GM12872 (cell line): ENCODE data around the gene SLCO3A1.

ENCODE experiments used
- TF ChIP-seq, protein P1 (sequence below): IDR thresholded peaks from 3 replicates; pipeline ENCODE4 v1.5.1; 2011; ENCODE audit warnings: low read depth, mild to moderate bottlenecking, low read length, moderate library complexity; ENCODE audit not compliant: insufficient read depth

The SLCO3A1 gene

DNA sequence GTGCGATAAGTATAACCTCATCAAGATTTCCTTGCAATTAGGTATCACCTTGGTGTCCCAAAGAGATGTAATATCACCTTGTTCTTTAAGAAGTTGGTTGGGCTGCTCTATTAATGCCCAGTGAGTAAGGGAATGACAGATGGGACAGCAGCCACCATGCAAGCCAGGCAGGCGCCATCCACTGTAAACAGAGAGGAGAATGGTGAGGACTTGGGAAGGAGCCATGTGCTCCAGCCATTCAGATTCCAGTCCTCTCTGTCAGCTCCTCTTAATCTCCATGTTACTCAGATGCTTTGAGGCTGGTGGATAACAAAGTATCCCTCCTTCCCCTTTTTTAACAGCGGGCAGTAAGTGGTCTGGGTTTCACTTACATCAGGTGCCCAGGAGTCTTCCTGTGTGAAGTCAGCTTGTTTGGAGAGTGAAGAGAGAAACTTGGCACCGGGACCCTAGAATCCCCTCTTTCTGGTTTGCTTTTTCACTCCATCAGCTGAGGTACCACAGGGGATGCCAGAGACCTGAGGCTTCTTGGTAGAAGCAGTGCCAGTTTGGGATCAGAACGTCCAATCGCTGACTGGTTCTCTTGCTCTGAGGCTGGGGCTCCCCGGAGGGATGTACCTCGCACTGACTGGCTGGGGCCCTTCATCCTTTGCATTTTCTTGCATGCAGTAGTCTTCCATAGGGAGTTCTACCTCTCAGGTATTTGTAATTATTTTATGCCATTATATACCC, 29.5 kb downstream of the SLCO3A1 start:
- TF ChIP-seq, protein P1, sequence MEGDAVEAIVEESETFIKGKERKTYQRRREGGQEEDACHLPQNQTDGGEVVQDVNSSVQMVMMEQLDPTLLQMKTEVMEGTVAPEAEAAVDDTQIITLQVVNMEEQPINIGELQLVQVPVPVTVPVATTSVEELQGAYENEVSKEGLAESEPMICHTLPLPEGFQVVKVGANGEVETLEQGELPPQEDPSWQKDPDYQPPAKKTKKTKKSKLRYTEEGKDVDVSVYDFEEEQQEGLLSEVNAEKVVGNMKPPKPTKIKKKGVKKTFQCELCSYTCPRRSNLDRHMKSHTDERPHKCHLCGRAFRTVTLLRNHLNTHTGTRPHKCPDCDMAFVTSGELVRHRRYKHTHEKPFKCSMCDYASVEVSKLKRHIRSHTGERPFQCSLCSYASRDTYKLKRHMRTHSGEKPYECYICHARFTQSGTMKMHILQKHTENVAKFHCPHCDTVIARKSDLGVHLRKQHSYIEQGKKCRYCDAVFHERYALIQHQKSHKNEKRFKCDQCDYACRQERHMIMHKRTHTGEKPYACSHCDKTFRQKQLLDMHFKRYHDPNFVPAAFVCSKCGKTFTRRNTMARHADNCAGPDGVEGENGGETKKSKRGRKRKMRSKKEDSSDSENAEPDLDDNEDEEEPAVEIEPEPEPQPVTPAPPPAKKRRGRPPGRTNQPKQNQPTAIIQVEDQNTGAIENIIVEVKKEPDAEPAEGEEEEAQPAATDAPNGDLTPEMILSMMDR, result no peak

DNA sequence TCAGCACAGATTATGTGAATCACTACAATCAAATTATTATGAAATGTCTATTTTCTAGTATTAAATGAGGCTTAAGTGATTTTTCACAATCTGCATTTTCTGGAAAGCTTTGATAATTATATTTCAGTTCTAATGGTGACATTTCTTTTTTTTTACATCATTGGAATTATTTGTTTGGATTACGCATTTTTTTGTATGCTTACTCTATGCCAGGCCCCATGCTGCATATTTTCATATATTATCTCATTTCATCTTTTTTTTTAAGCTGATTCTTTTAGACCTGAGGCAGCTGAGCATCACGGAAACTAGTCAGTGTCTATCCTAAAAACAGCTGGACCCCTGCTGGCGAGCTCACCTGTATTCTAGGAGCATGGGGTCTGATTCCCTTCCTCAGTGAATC, 31.1 kb downstream of the SLCO3A1 start:
- TF ChIP-seq, protein P1, result no peak

DNA sequence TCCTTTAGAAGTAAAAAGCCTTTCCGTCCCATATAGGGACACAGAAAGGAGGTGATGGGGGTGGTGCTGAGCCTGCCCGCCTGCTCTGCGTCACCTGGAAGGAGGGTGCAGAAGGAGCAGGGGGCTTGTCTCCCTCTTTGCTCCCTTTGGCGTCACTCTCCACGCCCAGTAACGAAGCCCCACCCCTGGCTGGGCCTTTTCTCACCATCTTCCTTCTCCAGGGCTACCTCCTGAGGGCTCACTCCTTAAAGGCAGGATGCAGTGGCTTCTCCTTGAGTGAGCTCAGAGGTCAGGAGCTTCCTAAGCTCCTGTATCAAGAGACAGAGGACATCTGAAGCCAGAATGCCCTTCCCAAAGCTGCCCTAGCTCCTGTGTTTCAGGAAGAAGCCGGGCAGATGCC, 31.5 kb downstream of the SLCO3A1 start:
- TF ChIP-seq, protein P1, result no peak

DNA sequence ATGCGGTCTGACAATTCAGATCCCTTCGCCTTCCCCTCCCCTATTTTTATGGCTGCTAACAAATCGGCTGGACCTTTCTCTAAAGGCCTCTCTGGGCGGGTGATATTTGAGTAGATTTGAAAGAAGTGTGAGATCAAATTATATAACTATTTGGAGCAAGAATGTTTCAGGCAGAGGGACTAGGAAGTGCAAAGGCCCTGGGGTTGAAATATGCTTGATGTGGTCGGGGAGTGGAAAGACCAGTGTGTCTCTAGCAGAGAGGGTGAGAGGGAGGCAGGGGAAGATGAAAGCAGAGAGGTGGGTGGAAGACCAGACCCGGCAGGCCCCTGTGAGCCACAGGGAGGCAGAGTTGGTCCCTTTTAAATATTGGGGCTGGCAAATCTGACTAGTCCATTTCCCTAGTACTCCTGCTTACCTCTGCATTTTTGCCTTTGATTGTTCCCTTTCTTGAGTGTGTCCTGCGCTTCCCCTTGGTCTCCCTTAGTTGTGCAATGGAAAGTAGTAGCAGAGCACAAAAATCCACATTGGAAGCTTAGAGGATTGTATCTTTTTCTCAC, 32.3 kb downstream of the SLCO3A1 start:
- TF ChIP-seq, protein P1, result no peak

DNA sequence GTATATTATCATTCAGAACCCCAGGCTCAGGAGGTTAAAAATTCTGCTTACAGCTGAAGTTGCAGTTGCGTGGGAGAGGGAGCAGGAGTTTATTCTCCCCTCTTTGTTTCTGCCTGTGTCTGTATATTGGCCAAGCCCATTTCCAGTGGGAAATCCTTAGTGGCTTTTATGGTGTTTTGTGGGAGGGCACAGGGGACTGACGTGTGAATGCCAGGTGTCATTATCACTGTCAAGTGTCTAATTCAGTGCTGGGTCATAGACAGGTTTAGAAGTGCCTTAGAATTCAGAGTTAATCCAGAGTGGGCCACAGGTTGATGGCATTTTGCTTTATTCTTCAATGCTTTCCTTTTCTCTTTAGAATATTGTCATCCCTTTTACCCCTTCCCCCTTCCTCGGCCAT, 33.4 kb downstream of the SLCO3A1 start:
- TF ChIP-seq, protein P1, result no peak

DNA sequence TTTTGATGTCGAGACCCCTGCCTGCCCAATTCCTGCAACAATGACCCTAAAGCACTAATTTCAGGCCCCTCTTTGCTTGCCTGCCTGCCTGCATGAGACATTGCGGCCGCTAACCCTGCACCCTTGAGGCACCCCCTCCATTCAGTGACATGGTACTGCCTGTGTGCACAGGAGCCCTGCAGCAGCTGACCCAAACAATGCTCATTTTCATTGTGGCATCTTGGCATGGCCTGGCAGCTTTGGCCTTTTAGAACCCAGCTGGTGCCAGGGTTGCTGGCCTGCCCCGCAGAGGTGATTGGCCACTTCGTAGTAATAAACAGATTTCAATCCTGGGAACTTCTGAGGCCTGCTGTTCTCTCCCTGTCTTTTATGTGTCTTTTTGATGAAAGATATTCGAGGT, 33.8 kb downstream of the SLCO3A1 start:
- TF ChIP-seq, protein P1, result no peak

DNA sequence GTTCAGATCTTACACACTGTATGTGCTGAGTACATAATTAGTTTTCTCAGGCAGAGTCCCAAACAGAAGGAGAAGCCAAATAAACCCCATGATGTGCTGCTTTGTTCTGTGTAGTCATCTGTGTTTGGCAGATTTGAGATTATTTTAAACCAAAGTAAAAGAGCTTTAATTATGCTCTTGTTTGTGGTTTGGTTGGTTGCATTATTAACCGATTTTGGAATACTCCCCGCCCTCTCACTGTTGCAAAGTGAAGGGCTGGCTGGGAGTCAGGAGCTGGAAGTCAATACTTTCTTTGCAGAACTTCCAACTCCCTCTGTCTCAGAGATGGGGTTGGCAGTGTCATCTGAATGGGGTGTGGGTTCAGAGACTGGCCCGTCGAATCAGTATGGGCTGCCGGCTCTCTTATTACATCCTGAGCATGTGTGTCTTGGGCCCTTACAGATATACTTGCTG, 34.4 kb downstream of the SLCO3A1 start:
- TF ChIP-seq, protein P1, result no peak
